HepG2 (cell line): ENCODE results near the gene INTS1. TPM values are rescaled to one million over a fixed set of nuclear protein-coding genes. Genes with fewer than 3 reads are reported as not detected.
A peak's percentile ranks its signal among the peaks of the same experiment; 100 is the strongest.

Experiments
- ARID2 ChIP-seq: sonication (generic); formaldehyde crosslinking; IDR thresholded peaks from 2 replicates; pipeline ENCODE4 v1.8.1; 2022; ENCODE audit warnings: mild to moderate bottlenecking, missing genetic modification reagents, borderline replicate concordance
- GABPA ChIP-seq, 2 experiments: IDR thresholded peaks; 2 replicates each; pipeline ENCODE4 v1.6.1; 2011 to 2016; ENCODE audit warnings: low read depth in 2 of 2, low read length in 1 of 2, missing biosample characterization in 1 of 2, missing genetic modification characterization in 1 of 2
- HNRNPL ChIP-seq: fragments of 200-400 bp; formaldehyde crosslinking; IDR thresholded peaks from 2 replicates; pipeline ENCODE4 v1.6.1; 2017; ENCODE audit warnings: mild to moderate bottlenecking, low read depth, low read length
- NR2C2 ChIP-seq: sonication (generic); formaldehyde crosslinking; IDR thresholded peaks from 2 replicates; pipeline ENCODE4 v1.4.0; 2020; ENCODE audit warnings: missing genetic modification reagents, mild to moderate bottlenecking, moderate library complexity, borderline replicate concordance
- SATB2 ChIP-seq: sonication (generic); formaldehyde crosslinking; IDR thresholded peaks from 2 replicates; pipeline ENCODE4 v1.5.0; 2020; ENCODE audit warnings: missing genetic modification reagents
- SIX4 ChIP-seq: sonication (generic); formaldehyde crosslinking; IDR thresholded peaks from 2 replicates; pipeline ENCODE4 v1.4.0; 2020; ENCODE audit warnings: missing genetic modification reagents
- SNAPC2 ChIP-seq: sonication (generic); formaldehyde crosslinking; IDR thresholded peaks from 2 replicates; pipeline ENCODE4 v1.8.1; 2022; ENCODE audit warnings: mild to moderate bottlenecking, missing genetic modification reagents
- ZNF224 ChIP-seq: sonication (generic); formaldehyde crosslinking; IDR thresholded peaks from 2 replicates; pipeline ENCODE4 v1.5.0; 2020; ENCODE audit warnings: mild to moderate bottlenecking, missing genetic modification reagents
- ZNF572 ChIP-seq: sonication (generic); formaldehyde crosslinking; IDR thresholded peaks from 2 replicates; pipeline ENCODE4 v1.5.1; 2020; ENCODE audit warnings: mild to moderate bottlenecking, missing genetic modification reagents
- polyA plus RNA-seq, 8 experiments: library from polyadenylated mRNA; depleted of rRNA in 3 of 8; stranded (reverse) in 7 of 8; unstranded in 1 of 8; fragments of >200 nt; fragmentation: Illumina TruSeq in 4 of 8; extraction: Trizol in 4 of 8; gene quantifications; 2 replicates each; pipeline versions ENCODE4 v1.2.1 to v1.2.3, GENCODE V29; 2011 to 2016; ENCODE audit warnings: low read depth in 4 of 8, missing spikeins in 1 of 8, mixed read lengths in 1 of 8; ENCODE audit not compliant: insufficient read depth in 1 of 8
- total RNA-seq, 5 experiments: library from RNA; depleted of rRNA; stranded (reverse); fragments of >200 nt; fragmentation: Illumina TruSeq; extraction: Trizol; gene quantifications; 2 replicates each; pipeline ENCODE4 v1.2.3, GENCODE V29; 2016; ENCODE audit warnings: low read depth in 1 of 5
- TF ChIP-seq, protein P1 (sequence below): fragments of 450-650 bp; IDR thresholded peaks from 2 replicates; pipeline ENCODE4 v1.6.1; 2017; ENCODE audit warnings: mild to moderate bottlenecking
- TF ChIP-seq, protein P2 (sequence below): sonication (generic); formaldehyde crosslinking; IDR thresholded peaks from 2 replicates; pipeline ENCODE4 v1.8.1; 2023; ENCODE audit warnings: missing genetic modification reagents, inconsistent platforms, borderline replicate concordance
- TF ChIP-seq, protein P3 (sequence below): sonication (generic); formaldehyde crosslinking; IDR thresholded peaks from 2 replicates; pipeline ENCODE4 v1.8.0; 2022; ENCODE audit warnings: mild to moderate bottlenecking, missing genetic modification reagents, moderate library complexity
- TF ChIP-seq, protein P4 (sequence below): sonication (generic); formaldehyde crosslinking; IDR thresholded peaks from 2 replicates; pipeline ENCODE4 v1.4.0; 2020; ENCODE audit warnings: missing genetic modification reagents
- TF ChIP-seq, protein P5 (sequence below): sonication (generic); formaldehyde crosslinking; IDR thresholded peaks from 2 replicates; pipeline ENCODE4 v1.4.0; 2020; ENCODE audit warnings: mild to moderate bottlenecking, missing genetic modification reagents, borderline replicate concordance
- TF ChIP-seq, protein P6 (sequence below): sonication (generic); formaldehyde crosslinking; IDR thresholded peaks from 2 replicates; pipeline ENCODE4 v1.9.0; 2021; ENCODE audit warnings: missing genetic modification reagents, borderline replicate concordance
- TF ChIP-seq, protein P7 (sequence below): IDR thresholded peaks from 2 replicates; pipeline ENCODE4 v1.6.1; 2016; ENCODE audit warnings: missing genetic modification reagents, missing compliant biosample characterization

Gene INTS1
- total and polyA plus RNA-seq, 2 of the 13 experiments (the other 11 are each of a cell fraction or from before 2014, with no cell fraction given), result 13.7 to 29.0 TPM

DNA sequence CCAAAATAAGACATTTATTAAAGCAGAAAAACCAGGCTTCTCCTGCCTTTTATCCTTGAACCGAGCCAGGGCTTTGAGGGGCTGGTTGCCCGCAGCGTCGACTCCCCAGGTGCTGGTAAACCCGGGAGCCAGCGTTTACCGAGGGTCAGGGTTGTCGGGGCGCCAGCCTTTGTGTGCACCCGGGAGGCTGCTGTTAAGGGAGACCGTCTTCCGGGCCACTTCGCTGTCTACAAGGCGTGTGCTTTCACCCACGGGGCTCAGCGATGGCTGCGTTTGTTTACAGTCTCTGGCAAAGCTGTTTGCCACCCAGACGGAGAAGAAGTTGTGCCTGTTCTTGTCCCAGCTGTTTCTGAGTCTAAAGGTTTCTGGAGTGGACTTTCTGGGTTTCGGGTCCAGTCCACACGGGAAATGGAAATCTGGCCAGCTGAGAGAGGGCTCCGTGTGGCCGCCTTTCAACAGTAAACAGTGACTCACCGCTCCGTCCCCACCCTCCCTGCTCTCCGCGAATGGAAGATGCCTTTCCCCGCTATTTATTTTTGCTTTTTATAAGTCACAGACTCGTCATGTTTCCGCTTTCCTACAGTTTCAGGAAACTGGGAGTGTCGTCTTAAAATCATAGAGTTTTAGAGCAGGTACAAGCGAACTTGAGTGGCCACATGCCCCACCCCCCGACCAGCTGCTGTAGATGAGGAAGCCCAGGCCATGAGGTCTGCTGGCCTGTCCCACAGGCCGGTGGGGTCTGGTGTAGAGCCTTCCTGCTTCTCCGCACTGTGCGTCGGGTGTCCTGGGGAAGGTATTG is 28.5 kb upstream of the INTS1 start (continued):
- TF ChIP-seq NR2C2 (CRISPR knock-in tag) (no peak), SIX4 (no peak), ZNF224 (no peak), HNRNPL (no peak), GABPA (IDR thresholded peaks at IDR 0.05; ENCODE audit: low read depth, low read length) (no peak), GABPA (CRISPR knock-in tag; IDR thresholded peaks at IDR 0.05; ENCODE audit: low read depth) (peak; percentile 73), ARID2 (CRISPR knock-in tag) (no peak), SATB2 (CRISPR knock-in tag) (no peak), ZNF572 (CRISPR knock-in tag) (no peak), SNAPC2 (no peak)
- TF ChIP-seq, protein P1, sequence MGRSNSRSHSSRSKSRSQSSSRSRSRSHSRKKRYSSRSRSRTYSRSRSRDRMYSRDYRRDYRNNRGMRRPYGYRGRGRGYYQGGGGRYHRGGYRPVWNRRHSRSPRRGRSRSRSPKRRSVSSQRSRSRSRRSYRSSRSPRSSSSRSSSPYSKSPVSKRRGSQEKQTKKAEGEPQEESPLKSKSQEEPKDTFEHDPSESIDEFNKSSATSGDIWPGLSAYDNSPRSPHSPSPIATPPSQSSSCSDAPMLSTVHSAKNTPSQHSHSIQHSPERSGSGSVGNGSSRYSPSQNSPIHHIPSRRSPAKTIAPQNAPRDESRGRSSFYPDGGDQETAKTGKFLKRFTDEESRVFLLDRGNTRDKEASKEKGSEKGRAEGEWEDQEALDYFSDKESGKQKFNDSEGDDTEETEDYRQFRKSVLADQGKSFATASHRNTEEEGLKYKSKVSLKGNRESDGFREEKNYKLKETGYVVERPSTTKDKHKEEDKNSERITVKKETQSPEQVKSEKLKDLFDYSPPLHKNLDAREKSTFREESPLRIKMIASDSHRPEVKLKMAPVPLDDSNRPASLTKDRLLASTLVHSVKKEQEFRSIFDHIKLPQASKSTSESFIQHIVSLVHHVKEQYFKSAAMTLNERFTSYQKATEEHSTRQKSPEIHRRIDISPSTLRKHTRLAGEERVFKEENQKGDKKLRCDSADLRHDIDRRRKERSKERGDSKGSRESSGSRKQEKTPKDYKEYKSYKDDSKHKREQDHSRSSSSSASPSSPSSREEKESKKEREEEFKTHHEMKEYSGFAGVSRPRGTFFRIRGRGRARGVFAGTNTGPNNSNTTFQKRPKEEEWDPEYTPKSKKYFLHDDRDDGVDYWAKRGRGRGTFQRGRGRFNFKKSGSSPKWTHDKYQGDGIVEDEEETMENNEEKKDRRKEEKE, result no peak
- TF ChIP-seq, protein P2, sequence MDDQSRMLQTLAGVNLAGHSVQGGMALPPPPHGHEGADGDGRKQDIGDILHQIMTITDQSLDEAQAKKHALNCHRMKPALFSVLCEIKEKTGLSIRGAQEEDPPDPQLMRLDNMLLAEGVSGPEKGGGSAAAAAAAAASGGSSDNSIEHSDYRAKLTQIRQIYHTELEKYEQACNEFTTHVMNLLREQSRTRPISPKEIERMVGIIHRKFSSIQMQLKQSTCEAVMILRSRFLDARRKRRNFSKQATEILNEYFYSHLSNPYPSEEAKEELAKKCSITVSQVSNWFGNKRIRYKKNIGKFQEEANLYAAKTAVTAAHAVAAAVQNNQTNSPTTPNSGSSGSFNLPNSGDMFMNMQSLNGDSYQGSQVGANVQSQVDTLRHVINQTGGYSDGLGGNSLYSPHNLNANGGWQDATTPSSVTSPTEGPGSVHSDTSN (CRISPR knock-in tag), result no peak
- TF ChIP-seq, protein P3, sequence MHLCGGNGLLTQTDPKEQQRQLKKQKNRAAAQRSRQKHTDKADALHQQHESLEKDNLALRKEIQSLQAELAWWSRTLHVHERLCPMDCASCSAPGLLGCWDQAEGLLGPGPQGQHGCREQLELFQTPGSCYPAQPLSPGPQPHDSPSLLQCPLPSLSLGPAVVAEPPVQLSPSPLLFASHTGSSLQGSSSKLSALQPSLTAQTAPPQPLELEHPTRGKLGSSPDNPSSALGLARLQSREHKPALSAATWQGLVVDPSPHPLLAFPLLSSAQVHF, result no peak
- TF ChIP-seq, protein P4, sequence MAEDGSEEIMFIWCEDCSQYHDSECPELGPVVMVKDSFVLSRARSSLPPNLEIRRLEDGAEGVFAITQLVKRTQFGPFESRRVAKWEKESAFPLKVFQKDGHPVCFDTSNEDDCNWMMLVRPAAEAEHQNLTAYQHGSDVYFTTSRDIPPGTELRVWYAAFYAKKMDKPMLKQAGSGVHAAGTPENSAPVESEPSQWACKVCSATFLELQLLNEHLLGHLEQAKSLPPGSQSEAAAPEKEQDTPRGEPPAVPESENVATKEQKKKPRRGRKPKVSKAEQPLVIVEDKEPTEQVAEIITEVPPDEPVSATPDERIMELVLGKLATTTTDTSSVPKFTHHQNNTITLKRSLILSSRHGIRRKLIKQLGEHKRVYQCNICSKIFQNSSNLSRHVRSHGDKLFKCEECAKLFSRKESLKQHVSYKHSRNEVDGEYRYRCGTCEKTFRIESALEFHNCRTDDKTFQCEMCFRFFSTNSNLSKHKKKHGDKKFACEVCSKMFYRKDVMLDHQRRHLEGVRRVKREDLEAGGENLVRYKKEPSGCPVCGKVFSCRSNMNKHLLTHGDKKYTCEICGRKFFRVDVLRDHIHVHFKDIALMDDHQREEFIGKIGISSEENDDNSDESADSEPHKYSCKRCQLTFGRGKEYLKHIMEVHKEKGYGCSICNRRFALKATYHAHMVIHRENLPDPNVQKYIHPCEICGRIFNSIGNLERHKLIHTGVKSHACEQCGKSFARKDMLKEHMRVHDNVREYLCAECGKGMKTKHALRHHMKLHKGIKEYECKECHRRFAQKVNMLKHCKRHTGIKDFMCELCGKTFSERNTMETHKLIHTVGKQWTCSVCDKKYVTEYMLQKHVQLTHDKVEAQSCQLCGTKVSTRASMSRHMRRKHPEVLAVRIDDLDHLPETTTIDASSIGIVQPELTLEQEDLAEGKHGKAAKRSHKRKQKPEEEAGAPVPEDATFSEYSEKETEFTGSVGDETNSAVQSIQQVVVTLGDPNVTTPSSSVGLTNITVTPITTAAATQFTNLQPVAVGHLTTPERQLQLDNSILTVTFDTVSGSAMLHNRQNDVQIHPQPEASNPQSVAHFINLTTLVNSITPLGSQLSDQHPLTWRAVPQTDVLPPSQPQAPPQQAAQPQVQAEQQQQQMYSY (CRISPR knock-in tag), result peak; percentile 70; the same call in 1 of the 2 replicates
- TF ChIP-seq, protein P5, sequence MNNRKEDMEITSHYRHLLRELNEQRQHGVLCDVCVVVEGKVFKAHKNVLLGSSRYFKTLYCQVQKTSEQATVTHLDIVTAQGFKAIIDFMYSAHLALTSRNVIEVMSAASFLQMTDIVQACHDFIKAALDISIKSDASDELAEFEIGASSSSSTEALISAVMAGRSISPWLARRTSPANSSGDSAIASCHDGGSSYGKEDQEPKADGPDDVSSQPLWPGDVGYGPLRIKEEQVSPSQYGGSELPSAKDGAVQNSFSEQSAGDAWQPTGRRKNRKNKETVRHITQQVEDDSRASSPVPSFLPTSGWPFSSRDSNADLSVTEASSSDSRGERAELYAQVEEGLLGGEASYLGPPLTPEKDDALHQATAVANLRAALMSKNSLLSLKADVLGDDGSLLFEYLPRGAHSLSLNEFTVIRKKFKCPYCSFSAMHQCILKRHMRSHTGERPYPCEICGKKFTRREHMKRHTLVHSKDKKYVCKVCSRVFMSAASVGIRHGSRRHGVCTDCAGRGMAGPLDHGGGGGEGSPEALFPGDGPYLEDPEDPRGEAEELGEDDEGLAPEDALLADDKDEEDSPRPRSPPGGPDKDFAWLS (CRISPR knock-in tag), result no peak
- TF ChIP-seq, protein P6, sequence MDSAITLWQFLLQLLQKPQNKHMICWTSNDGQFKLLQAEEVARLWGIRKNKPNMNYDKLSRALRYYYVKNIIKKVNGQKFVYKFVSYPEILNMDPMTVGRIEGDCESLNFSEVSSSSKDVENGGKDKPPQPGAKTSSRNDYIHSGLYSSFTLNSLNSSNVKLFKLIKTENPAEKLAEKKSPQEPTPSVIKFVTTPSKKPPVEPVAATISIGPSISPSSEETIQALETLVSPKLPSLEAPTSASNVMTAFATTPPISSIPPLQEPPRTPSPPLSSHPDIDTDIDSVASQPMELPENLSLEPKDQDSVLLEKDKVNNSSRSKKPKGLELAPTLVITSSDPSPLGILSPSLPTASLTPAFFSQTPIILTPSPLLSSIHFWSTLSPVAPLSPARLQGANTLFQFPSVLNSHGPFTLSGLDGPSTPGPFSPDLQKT (CRISPR knock-in tag), result no peak
- TF ChIP-seq, protein P7, sequence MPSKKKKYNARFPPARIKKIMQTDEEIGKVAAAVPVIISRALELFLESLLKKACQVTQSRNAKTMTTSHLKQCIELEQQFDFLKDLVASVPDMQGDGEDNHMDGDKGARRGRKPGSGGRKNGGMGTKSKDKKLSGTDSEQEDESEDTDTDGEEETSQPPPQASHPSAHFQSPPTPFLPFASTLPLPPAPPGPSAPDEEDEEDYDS (CRISPR knock-in tag), result peak; percentile 45
